ENCODE data around the gene THAP7.

The THAP7 gene

GRCh38 chr22:20965888-20966855 lies 35.7 kb downstream of the THAP7 start:
- H3K27ac ChIP-seq: no peak overlapping the region
- TF ChIP-seq CTCF (IDR thresholded peaks at IDR 0.05): no peak
- no peak for TF ChIP-seq ZFX (IDR thresholded peaks at IDR 0.05; ENCODE audit: borderline replicate concordance)

- no peak overlapping the region for H3K27ac ChIP-seq
- no peak for TF ChIP-seq CTCF (IDR thresholded peaks at IDR 0.05)
- no peak for TF ChIP-seq ZFX (IDR thresholded peaks at IDR 0.05; ENCODE audit: borderline replicate concordance)
These were observed 36.6 kb downstream of the THAP7 start for GRCh38 chr22:20965104-20965887.

- no peak for TF ChIP-seq ZFX (IDR thresholded peaks at IDR 0.05; ENCODE audit: borderline replicate concordance)
- no peak for TF ChIP-seq CTCF (IDR thresholded peaks at IDR 0.05)
- H3K27ac ChIP-seq: no peak overlapping the region
These were observed 37.2 kb downstream of the THAP7 start for GRCh38 chr22:20964799-20965103.

GRCh38 chr22:20964090-20964798 lies 37.7 kb downstream of the THAP7 start:
- no peak overlapping the region for H3K27ac ChIP-seq
- TF ChIP-seq ZFX (IDR thresholded peaks at IDR 0.05; ENCODE audit: borderline replicate concordance) (no peak), CTCF (IDR thresholded peaks at IDR 0.05) (no peak)

DNA sequence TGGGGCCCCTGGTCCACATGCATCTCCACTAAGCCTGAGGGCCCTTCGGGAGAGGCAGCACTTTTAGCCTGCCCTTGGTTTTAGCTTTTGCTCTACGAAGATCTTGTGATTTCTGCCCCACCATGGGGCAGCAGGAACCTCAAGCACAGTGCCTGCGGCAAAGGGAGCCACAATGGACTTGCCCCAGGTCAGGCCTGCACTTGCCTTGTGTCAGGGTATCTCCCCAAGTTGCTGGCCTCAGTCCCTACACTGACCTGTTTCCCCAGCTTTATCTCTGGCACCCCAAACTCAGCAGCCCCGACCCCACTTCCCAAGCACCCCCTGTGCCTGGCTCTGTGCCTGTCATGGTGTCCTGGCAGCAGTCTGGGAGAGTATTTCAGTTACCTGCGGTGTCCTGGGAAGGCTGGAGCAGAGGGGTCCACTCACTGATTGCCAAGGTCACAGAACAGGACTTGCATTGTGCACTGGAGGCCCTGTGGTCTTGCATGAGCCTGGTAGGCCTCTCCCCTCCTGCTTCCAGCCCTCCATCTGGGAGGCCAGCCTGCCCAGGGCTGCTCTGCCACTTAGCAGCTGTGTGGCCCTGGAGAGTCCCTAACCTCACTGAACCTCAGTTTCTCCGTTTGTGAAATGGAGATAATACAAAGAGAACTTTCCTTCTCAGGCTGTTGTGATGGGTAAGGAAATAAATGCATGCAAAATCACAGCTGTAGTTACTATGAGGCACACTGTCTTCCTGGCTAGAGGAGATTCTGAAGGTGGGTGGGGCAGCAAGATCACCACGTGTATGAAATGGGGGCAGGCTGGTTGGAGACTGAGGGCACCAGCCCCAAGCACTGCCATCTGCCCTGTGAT lies 38.5 kb downstream of the THAP7 start:
- no peak for TF ChIP-seq ZFX (IDR thresholded peaks at IDR 0.05; ENCODE audit: borderline replicate concordance)
- TF ChIP-seq CTCF (IDR thresholded peaks at IDR 0.05): no peak
- H3K27ac ChIP-seq: no peak overlapping the region

- no peak overlapping the region for H3K27ac ChIP-seq
- no peak for TF ChIP-seq CTCF (IDR thresholded peaks at IDR 0.05)
- TF ChIP-seq ZFX (IDR thresholded peaks at IDR 0.05; ENCODE audit: borderline replicate concordance): no peak
These were observed 39.4 kb downstream of the THAP7 start for GRCh38 chr22:20962491-20962945.
